Measurements from ENCODE around the gene RASGRP2.

DNA sequence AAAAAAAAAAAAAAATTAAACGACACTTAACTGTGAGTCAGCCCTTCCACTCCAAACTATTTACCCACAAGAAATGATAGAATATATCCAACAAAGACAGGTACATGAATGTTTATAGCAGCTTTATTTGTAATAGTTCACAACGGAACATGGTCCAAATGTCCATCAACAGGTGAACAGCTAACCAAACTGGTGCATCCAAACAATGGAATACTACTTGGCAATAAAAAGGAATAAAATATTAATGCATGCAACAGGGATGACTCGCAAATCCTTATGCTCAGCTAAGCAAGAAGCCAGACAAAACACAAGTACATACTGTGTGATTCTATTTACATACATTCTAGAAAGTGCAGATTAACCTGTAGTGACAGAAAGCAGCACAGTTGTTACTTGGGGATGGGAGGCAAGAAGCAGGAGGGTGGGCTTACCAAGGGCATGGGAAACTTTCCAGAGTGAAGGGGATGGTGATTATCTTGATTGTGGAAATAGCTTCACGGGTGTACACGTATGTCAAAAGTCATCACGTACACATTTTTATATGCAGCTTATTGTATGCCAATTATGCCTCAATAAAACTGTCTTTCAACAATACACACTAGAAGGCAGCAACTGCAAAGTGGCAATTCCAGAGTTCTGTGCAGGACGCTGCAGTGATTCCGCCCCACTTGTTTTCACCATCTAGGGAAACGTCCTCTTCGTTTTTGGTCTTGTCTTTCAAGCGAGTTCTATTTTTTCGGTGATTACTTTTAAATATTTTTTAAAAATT is 41.1 kb upstream of the RASGRP2 start:
- TF ChIP-seq, protein P1, sequence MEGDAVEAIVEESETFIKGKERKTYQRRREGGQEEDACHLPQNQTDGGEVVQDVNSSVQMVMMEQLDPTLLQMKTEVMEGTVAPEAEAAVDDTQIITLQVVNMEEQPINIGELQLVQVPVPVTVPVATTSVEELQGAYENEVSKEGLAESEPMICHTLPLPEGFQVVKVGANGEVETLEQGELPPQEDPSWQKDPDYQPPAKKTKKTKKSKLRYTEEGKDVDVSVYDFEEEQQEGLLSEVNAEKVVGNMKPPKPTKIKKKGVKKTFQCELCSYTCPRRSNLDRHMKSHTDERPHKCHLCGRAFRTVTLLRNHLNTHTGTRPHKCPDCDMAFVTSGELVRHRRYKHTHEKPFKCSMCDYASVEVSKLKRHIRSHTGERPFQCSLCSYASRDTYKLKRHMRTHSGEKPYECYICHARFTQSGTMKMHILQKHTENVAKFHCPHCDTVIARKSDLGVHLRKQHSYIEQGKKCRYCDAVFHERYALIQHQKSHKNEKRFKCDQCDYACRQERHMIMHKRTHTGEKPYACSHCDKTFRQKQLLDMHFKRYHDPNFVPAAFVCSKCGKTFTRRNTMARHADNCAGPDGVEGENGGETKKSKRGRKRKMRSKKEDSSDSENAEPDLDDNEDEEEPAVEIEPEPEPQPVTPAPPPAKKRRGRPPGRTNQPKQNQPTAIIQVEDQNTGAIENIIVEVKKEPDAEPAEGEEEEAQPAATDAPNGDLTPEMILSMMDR (IDR thresholded peaks at IDR 0.05): no peak
- TF ChIP-seq POLR2A (IDR thresholded peaks at IDR 0.05) (no peak), POLR2AphosphoS5 (IDR thresholded peaks at IDR 0.05) (no peak)

All from upper lobe of left lung (tissue), 4 donors.